ENCODE data around the gene WDR46. TPM values are rescaled to one million over a fixed set of nuclear protein-coding genes. Genes with fewer than 3 reads are reported as not detected.

WDR46 gene
- total and polyA plus RNA-seq, 2 of the 8 experiments (the other 6 are each of a cell fraction or from before 2014, with no cell fraction given), result 69.7 to 91.0 TPM

GRCh38 chr6:33312361-33313104 lies 23.5 kb upstream of the WDR46 start (continued):
- TF ChIP-seq ASH2L (IDR thresholded peaks at IDR 0.05; ENCODE audit: low read length) (no peak), SAP30 (IDR thresholded peaks at IDR 0.05; ENCODE audit: insufficient read depth, insufficient replicate concordance, low read length) (peak; percentile 65), JUND (IDR thresholded peaks at IDR 0.05; ENCODE audit: low read length) (no peak), POLR2A (IDR thresholded peaks at IDR 0.05; ENCODE audit: control extremely low read depth in 1 of 2, low read depth in 2 of 2, low read length in 2 of 2) (peak in 1 of 2 experiments; percentile 55; a peak in 2 of 3 replicates), SP4 (IDR thresholded peaks at IDR 0.05; ENCODE audit: low read length) (0 out of 2 replicates have a peak, but pooled peaks have one; percentile 81), RBBP5 (IDR thresholded peaks at IDR 0.05; ENCODE audit: borderline replicate concordance, low read depth, low read length) (no peak), RAD21 (IDR thresholded peaks at IDR 0.05 in 1 of 2, conservative IDR thresholded peaks at IDR 0.05 in 1 of 2; ENCODE audit: low read depth in 2 of 2, low read length in 2 of 2) (0 out of 4 replicates have a peak, but pooled peaks of 1 of the 2 experiments have one; percentile 18), CTCF (IDR thresholded peaks at IDR 0.05; ENCODE audit: control extremely low read depth in 1 of 3, insufficient read depth in 1 of 3, low read depth in 1 of 3, low read length in 3 of 3) (peak in 1 of 3 experiments; percentile 11; a peak in 1 of 4 replicates), HDAC2 (IDR thresholded peaks at IDR 0.05; ENCODE audit: borderline replicate concordance in 1 of 2, low read depth in 2 of 2, low read length in 2 of 2) (0 out of 4 replicates have a peak, but pooled peaks of 1 of the 2 experiments have one; percentile 8), MAX (IDR thresholded peaks at IDR 0.05) (0 out of 2 replicates have a peak, but pooled peaks have one; percentile 39), RFX5 (IDR thresholded peaks at IDR 0.05; ENCODE audit: borderline replicate concordance, low read depth, low read length) (no peak), TEAD4 (IDR thresholded peaks at IDR 0.05; ENCODE audit: low read depth, low read length) (no peak), PHF8 (conservative IDR thresholded peaks at IDR 0.05; ENCODE audit: low read depth, low read length) (no peak)
